NCI-H1436 (cell line): ENCODE results near the gene GALR3.
"Not testable (repeated sequence)": the region's sequence is repeated elsewhere in the genome, so short reads cannot be mapped to it uniquely, and the experiment has no call there.

Source experiments
- DNase-seq: peaks from one replicate; lab custom pipeline; 2025; lab: John Stamatoyannopoulos, UW

The GALR3 gene

GRCh38 chr22:37823134-37823985 is at the start of gene GALR3:
TSS of gene GALR3 (plus strand) at chr22:37823382. CDS start at chr22:37823407, 25 bp downstream.
- DNase-seq: no peak

GRCh38 chr22:37774728-37775127 is 48.5 kb upstream of the GALR3 start:
- no peak for DNase-seq

GRCh38 chr22:37775785-37776638 is 47.2 kb upstream of the GALR3 start:
- no peak for DNase-seq

- no peak for DNase-seq
Measured at GRCh38 chr22:37776639-37777005, 46.6 kb upstream of the GALR3 start.

- DNase-seq: no peak
Measured at GRCh38 chr22:37777122-37777687, 46.0 kb upstream of the GALR3 start.

- DNase-seq: no peak
Measured at GRCh38 chr22:37778370-37779009, 44.7 kb upstream of the GALR3 start.

- DNase-seq: no peak
Measured at GRCh38 chr22:37781434-37782059, 41.6 kb upstream of the GALR3 start.

GRCh38 chr22:37782340-37783168 is 40.6 kb upstream of the GALR3 start:
- no peak for DNase-seq

- no peak for DNase-seq
Measured at GRCh38 chr22:37784829-37785495, 38.2 kb upstream of the GALR3 start.

GRCh38 chr22:37790234-37790633 is 32.9 kb upstream of the GALR3 start:
- no peak for DNase-seq

GRCh38 chr22:37792494-37792893 is 30.7 kb upstream of the GALR3 start:
- DNase-seq: no peak

- no peak for DNase-seq
Measured at GRCh38 chr22:37794376-37794775, 28.8 kb upstream of the GALR3 start.

- no peak for DNase-seq
Measured at GRCh38 chr22:37796079-37796478, 27.1 kb upstream of the GALR3 start.

GRCh38 chr22:37797259-37797658 is 25.9 kb upstream of the GALR3 start:
- DNase-seq: not testable (repeated sequence)

GRCh38 chr22:37797874-37798500 is 25.2 kb upstream of the GALR3 start:
- no peak for DNase-seq

- not testable (repeated sequence) for DNase-seq
Measured at GRCh38 chr22:37799979-37800378, 23.2 kb upstream of the GALR3 start.

GRCh38 chr22:37801946-37802309 is 21.3 kb upstream of the GALR3 start:
- DNase-seq: no peak

- DNase-seq: peak; percentile 50
Measured at GRCh38 chr22:37802310-37803194, 20.6 kb upstream of the GALR3 start.

GRCh38 chr22:37803195-37803638 is 20.0 kb upstream of the GALR3 start:
- DNase-seq: no peak
